Esophagus muscularis mucosa (tissue), 4 donors: ENCODE measurements around the gene TMEM186.

Source experiments
- EP300 ChIP-seq: sonication (generic); formaldehyde crosslinking; IDR thresholded peaks from one replicate; pipeline ENCODE4 v1.6.1; 2017; ENCODE audit warnings: antibody characterized with exemption
- POLR2A ChIP-seq: fragments of 450-650 bp; IDR thresholded peaks from one replicate; pipeline ENCODE4 v1.6.1; 2017; ENCODE audit warnings: antibody characterized with exemption, moderate library complexity, mild to moderate bottlenecking, low read depth
- POLR2AphosphoS5 ChIP-seq, 2 donors: sonication (generic); formaldehyde crosslinking; IDR thresholded peaks; one replicate each; pipeline ENCODE4 v1.6.1; 2017; ENCODE audit warnings: antibody characterized with exemption in 2 of 2
- TF ChIP-seq, protein P1 (sequence below), 3 experiments: fragments of 200-600 bp in 2 of 3; fragments of 450-650 bp in 1 of 3; sonication (generic) in 2 of 3; IDR thresholded peaks; one replicate each; pipeline ENCODE4 v1.5.1; 2017 to 2019; ENCODE audit warnings: antibody characterized with exemption in 3 of 3, mild to moderate bottlenecking in 2 of 3, moderate library complexity in 1 of 3

DNA sequence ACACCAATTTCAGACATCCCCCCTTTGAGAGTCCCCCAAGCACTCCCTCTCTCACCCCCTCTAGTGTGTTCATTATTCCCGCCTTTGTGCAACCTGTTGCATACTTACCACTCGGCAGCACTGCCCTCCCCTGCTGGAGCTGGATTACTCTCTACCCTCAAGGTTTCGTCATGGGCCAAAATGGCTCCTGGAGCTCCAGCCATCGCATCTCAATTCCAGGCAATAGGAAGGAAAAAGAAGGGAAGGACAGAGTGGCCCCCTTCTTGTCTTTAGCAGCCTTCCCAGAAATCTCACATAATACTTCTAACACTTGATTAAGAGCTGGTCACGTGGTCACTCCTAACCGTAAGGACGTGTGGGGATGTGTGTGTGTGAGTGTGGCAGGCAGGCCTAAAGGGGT lies 20.2 kb downstream of the TMEM186 start:
- TF ChIP-seq, protein P1, sequence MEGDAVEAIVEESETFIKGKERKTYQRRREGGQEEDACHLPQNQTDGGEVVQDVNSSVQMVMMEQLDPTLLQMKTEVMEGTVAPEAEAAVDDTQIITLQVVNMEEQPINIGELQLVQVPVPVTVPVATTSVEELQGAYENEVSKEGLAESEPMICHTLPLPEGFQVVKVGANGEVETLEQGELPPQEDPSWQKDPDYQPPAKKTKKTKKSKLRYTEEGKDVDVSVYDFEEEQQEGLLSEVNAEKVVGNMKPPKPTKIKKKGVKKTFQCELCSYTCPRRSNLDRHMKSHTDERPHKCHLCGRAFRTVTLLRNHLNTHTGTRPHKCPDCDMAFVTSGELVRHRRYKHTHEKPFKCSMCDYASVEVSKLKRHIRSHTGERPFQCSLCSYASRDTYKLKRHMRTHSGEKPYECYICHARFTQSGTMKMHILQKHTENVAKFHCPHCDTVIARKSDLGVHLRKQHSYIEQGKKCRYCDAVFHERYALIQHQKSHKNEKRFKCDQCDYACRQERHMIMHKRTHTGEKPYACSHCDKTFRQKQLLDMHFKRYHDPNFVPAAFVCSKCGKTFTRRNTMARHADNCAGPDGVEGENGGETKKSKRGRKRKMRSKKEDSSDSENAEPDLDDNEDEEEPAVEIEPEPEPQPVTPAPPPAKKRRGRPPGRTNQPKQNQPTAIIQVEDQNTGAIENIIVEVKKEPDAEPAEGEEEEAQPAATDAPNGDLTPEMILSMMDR (IDR thresholded peaks at IDR 0.05) = no peak
- TF ChIP-seq POLR2A (no peak), EP300 (no peak), POLR2AphosphoS5 (IDR thresholded peaks at IDR 0.05) (no peak)
